A172 (cell line): ENCODE data around the gene SUGCT. TPM values are rescaled to one million over a fixed set of nuclear protein-coding genes. Genes with fewer than 3 reads are reported as not detected.

Experiments used
- DNase-seq: peaks from one replicate; pipeline ENCODE4 v3.0.0-alpha.2; 2015; ENCODE audit warnings: low spot score
- total RNA-seq: library from RNA; depleted of rRNA; stranded (reverse); fragments of >200 nt; shearing (Covaris generic); gene quantifications from 2 replicates; pipeline ENCODE4 v1.2.3, GENCODE V29; 2014

SUGCT gene
- total RNA-seq, 1 experiment from 2014 or later = 3.3 TPM

DNA sequence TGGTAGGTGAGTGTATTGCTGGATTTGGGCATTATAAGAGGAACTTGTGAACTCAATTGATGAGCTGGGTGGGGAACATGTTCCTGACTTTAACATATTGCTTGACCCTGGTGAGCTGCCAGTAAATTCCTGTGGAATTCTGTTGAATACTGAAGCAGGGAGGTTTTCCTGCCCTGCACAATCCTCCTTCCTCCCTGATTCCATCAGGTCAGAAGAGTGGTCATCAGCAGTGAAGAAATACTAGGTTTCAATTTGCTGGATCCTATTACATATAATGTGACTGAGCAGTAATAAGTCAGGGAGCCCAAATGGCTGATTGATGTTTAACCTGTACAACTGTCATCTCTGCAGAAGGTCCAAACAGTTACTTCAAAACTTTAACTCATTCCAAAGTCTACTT is 581.2 kb downstream of the SUGCT start:
- DNase-seq = no peak

DNA sequence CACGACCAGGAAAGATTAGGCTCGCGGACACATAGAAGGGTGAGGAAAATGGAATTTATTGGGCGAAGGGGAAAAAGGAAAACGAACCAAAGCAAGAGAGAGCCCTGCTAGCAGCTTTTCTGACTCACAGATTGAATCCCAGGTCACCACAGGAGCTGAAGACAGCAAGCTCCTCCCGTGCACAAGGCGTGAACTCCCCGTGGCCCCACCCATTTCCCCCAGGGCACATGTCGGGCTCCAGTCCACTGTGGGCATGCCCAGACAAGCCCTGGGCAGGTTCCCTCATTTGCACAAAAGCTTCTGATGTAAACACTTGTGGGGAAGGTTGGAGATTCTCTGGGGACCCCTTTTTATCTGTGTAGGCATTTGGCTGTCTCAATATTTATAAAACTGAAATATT is 582.4 kb downstream of the SUGCT start:
- DNase-seq = peak; percentile 94

DNA sequence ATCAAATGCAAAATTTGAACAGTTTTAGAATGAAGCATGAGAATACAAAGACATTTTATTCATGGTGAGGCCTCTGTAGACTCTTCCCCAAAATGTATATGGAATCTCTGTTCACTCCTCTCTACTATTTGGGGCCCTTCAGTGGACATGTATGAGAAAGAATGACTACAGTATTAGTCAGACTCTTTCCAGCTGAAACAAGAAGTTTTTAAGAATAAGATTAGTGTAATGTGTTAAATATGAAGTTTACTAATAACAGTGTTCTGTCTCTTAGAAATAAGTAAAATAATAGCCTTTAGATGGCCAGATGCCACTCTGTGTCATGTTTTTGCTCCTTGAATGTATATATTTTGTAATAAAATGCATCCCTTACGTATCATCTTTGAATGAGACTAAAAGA is 585.6 kb downstream of the SUGCT start:
- DNase-seq = no peak

DNA sequence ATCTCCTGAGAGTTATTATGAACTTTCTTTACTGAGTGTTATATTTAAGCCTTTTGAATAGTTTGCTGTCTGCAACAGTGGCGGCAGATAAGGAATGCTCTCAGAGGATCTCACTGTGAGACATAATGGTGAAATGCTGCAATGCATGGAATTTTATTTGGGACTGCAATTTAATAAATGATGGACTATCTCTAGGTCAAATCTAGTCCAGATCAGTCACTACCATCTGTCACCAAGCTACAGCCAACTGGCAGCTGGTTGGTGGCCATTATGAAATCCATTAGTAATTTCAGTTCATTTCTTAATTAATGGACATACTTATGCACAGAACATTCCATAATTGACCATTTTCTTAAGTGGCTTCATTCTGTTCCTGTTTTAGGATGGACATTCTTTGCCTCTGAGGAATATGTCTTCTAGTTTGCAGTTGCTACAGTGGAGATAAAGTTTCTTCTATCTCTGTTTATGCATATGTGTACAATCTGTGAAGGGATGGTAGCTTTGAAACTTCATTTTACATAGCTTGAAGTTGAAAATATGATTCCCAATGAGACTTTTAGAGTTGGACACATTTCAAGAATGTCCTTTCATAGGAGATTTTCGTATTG is 586.6 kb downstream of the SUGCT start:
- DNase-seq = no peak

DNA sequence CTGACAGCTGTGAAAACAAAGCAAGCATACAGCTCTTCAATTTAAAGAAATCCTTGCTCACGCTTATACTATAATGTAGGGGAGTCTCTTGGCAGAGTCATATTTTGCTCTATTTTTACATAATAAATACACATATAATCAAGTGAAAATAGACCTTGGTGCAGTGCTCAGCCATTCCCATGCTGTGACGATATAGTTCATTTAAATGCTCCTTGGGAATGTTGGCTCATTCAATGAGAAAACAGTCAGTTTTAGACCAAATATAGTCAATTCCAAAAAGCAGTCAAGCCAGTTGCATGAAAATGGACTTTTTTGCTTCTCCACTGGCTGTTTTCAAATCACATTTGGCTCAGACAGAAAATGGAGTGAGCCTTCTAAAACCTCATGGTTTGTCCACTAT is 587.4 kb downstream of the SUGCT start:
- no peak for DNase-seq

DNA sequence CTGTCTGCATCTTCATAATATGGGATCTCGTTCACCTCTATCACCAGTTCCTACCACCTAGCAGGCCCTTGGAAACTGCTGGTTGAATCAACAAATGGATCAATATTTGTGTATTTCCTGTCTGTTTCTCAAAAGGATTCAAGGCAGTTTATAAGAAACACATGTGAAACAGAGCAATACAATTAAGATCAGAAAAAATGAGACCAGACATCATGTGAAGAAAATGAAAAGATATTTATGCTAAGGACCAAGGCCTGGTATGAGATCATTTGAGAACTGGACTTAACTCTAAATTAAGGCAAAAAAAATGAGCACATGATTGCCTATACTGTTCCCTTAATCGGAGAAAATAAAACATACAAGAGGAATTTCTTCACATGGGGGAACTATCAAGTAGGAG is 589.0 kb downstream of the SUGCT start:
- DNase-seq = no peak

DNA sequence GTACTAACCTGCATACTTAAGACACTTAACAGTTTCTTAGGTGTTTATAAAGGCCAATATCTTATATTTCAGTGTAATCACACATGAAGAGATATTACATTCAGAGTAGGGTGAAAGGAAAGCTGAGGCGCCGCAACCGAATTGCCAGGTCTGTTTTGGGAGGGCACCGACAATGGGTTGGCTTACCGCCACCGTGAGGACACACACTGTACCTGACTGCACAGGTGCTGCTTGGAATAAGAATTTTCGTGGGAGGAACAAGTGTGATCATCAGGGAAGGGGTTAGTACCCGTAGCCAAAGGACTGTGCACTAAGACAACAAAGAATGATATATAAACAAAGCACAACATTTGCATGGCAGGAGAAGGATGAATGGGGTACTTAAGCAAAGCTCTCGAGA is 591.8 kb downstream of the SUGCT start:
- no peak for DNase-seq

DNA sequence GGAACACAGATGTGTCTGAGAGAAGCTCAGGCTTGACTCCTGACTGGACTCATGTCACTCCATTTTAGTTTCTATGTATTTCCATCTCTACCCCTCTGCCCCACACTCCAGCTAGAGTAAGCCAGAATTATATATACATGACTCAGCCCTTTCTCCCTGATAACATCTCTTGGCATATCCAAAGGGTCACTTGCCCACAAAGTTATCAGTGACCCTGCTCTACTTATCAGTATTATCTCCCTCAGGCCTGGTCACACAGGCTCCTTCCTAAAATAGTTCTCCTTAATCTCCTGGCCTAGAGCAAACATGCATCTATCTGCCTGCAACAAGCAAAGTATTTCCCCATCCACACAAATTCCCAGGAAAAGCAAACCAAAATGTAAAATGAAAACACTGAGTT is 598.3 kb downstream of the SUGCT start:
- DNase-seq = peak; percentile 85

DNA sequence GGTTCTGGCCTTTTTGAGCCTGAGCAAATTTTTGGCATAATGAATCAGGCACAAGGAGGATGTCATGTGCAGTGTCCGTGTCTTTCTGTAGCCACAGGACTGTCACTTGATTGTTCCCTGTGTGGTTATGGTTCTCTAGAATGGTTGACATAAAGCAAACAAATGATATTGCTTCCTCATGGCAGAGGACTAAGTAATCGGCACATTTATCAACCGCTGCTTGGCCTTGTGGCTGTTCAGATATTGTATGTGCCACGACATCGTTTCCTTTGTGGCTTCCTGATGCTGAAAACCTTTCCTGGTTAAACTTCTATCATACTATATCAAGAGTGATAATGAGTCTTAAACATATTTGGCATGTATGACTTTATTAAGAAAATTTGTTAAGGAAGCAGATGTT is 598.8 kb downstream of the SUGCT start:
- peak; percentile 59 for DNase-seq

DNA sequence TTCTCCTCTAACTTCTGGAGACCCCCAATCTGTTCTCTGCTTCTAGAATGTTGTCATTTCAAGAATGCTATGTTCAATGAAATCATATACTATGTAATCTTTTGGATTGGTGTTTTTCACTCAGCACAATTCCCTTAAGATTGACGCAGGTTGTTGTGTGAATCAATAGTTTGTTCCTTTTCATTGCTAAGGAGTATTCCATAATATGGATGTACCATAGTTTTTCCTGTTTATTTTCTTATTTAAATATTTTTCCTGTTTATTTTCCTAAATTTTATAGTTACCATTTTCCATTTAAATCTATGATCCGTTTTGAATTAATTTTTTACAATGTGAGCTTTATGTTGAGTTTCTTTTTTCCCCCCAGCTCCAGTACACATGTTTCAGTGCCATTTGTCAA is 604.5 kb downstream of the SUGCT start:
- DNase-seq = no peak

DNA sequence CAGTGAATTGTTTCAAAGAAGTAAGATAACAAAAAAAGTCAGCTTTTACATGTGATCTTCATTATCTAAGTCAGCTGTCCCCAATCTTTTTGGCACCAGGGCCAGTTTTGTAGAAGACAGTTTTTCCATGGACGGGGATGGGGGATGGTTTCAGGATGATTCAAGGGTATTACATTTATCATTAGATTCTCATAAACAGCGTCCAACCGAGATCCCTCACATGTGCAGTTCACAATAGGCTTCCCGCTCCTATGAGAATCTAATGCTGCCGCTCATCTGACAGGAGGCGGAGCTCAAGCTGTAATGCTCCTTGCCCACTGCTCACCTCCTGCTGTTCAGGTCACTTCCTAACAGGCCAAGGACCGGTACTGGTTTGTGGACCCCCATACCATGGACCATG is 607.5 kb downstream of the SUGCT start:
- no peak for DNase-seq

DNA sequence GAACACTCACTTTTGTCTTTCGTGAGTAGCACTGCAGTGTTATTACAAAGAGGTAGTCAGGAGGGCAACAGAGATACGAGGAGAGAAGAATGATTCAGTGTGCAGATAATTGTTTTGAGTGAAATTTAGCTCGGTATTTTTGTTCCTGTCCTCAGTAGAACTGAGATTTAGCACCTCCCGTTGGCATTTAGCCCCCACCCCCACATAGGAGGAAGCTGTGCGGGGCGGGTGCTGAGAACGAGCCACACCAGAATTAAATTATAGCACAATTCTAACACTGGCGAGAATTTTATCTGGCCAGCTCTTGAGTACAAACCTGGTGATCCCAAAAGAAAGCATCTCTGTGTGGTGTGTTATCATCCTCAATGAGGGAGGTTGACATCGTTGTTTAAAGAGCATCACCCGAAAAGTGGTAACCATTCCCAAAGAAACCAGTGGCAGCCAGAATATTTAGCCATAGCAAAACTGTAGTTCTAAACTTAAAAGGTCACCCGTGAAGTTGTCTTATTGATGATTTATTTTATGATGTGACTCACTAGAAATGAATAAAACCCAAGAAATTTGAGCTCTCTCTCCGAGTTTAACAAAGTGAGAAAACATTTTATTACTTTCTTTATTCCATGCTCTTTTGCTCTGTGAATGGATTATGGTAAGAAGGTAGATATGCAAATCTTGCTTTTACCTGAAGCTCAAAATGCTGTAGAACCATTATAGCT is 612.2 kb downstream of the SUGCT start:
- no peak for DNase-seq

DNA sequence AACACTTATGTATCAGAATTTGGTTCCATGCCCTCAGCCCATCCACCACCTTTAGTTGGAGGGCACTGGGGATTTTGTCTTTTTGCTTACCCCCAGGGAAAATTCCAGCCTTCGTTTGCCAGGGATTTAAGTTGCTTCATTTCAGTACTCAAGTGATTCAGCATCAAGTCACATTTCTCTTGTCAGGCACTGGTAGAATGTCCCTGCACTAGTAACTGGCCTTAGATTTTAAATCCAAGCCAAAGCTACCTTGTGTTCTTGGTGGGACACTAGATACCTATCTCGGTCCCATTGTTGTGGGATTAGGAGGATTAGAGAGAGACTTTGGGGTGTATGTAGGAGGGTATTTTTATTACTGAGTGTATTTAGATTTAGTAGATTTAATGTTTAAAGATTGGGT is 613.1 kb downstream of the SUGCT start:
- no peak for DNase-seq

DNA sequence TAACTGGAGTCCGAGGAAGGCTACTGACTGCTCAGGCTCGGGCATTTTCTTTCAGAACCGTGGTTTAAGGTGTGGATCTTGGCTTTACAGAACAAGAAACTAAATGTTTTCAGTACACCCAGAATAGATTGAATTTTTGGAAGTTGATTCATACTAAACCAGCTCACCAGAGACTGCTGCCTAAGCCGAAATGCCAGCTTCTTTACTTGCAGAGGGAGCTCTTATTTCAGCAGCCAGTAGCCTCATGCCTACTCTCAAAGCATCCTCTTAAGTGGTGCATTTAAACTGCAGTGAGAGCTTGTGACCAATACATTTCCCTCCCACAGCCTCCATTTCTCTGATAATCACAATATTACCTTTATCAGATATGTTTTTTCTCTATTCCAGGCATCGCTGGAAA is 615.1 kb downstream of the SUGCT start:
- DNase-seq = peak; percentile 39

DNA sequence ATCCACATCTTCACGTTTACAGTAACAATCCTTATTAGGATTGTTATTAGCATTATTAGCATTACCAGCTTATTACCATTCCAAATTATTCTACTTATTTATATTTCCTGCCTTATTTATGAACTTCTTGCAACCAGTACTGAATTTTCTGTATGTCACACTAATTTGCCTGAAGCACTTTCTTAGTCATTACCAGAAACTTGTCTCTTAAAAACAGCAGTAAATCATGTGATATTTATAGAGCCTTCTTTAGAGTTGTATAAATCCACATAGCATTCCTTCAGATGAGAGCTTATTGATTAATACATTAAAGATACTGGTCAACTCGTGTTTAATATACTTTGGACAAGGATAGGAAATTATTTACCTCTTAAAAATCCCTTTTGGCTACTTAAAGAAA is 618.6 kb downstream of the SUGCT start:
- DNase-seq = no peak

DNA sequence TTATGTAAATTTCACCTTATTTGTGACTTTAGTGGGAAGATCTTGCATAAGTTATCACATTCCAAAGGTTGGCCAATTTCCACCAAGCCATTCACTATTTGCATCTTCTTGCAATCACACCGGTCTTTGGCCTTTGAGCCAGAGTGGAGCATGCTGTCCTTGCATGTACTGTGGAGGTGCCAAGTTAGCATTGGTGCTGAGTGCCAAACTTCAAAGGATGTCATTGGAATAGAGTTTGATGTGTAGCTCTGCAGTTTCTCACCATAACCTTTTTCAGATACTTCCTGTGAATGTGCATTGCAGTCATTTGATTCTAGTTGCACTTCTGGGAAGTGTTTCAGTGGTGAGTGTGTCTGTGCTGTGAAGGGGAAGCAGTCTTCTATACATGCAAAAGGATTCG is 620.6 kb downstream of the SUGCT start:
- DNase-seq = no peak

DNA sequence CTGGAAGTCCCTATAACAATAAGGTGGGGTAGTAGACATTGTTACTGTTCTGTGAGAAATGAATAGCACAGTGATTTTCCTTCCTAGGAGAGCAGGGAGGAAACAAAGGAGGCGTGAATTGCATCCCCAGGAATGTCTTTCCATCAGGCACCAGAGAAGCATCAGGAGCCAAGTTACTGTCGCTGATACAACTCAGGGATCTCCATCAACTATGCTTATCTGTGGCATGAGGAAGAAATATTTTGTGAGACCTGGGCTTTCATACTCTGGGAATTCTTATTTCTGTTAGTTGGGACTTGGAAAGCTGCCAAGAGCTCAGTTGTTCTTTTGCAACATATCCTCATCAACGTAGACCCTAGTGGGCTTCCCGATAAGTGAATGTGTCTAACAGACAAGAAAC is 622.3 kb downstream of the SUGCT start:
- no peak for DNase-seq

DNA sequence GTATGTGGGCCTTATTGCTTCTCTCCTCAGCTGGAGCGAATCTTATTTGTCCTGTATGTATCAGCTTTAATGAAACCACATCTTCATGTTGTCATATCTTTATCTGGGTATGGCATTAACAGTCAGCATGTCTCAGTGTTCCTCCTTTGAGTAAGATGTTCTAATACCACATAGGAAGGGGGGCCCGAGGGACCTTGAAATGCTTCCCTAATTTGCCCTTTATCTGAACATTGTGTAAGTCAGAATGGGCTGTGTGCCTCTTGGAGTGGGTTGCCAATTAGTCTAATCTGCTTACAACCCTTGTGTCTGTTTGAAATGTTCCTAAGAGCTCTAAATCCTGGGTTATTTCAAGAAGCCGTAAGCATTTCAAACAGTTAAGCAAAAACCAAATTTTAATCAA is 623.8 kb downstream of the SUGCT start:
- no peak for DNase-seq

DNA sequence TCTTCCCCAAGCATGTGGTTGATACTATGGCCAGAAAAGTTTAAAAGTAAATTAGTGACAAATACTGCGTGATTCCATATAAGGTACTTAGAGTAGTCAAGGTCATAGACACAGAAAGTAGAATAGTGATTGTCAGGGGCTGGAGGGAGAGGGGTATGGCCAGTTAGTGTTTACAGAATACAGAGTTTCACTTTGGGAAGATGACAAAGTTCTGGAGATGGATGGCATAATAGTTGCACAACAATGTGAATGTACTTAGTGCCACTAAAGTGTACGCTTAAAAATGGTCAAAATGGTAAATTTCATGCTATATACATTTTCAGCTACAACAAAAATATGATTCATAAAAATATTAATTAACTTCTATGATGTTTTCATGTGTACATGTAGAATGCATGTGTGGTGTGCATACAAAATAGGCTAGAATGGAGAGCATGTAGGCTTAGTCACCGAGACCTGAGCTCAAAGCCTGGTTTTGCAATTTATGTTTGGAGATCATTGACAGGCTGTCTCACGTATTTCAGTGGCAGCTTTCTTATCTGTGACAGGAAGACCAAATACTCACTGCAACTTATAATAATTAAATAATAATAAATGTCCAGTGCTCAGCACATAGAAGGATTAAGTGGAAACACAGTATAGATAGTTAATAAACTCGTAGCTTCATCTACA is 625.6 kb downstream of the SUGCT start:
- DNase-seq = no peak

DNA sequence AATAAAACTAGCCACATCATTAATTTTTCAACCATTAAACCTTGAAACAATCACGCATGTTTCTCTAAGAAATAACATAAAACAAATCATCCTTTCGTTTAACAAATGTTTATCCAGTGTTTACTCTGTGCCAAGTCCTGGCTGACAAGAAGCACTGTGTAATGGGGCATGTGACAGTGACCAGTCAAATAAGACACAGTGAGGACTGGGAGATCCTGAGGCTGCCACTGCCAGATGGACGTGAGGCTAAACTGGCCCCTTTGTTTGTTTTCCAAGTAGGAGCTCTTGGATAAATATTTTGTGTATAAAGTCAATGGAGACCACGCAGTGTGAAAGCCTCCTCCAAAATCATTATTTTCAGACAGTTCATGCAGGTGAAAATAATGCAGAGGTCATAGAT is 626.2 kb downstream of the SUGCT start:
- no peak for DNase-seq

DNA sequence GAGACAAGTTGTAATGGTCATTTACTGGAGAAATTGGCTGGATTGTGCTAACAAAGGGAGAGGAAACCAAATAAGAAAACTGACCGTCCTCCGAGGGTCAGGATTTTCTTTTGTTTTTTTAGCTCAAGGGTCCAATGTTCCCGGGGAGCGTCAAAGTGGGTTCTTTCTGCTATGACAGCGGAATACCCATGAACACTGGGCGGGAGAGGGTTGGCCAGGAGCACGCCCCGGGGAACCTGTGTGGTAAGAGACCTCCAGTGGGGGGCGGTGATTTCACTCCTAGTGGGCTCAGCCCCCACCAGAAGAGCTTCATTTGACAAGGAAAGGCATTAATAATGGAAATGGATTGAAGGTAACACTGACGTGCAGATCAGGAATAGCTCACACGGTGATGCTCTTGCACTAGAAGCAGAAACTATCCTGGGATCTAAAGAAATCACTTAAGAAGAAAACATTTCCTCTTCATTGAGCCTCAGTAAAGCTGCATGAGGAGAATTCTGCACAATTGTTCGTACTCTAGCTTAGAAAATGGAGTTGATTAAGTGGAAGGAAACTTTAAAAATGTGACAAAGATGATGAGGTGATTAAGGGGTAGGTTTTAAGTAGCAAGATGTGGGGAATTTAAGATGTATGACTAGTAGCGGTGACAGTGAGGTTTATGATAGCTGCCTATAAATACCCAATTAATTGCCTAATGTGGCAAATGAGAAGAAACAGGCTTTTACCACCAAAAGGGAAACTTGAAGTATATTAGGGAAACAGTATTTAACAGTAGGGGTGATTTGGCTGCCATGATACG is 627.2 kb downstream of the SUGCT start:
- DNase-seq = no peak
